H1 (cell line): Measurements from ENCODE around the gene TLK1. TPM values are rescaled to one million over a fixed set of nuclear protein-coding genes. Genes with fewer than 3 reads are reported as not detected.

Experiments
- HDAC2 ChIP-seq, 2 experiments: fragments of 300-600 bp in 1 of 2; sonication (generic) in 1 of 2; IDR thresholded peaks; 2 replicates each; pipeline ENCODE4 v1.6.1; 2011 to 2012; ENCODE audit warnings: low read depth in 2 of 2, low read length in 2 of 2, mild to moderate bottlenecking in 2 of 2, moderate library complexity in 2 of 2, borderline replicate concordance in 1 of 2, inconsistent platforms in 1 of 2
- RFX5 ChIP-seq: IDR thresholded peaks from 2 replicates; pipeline ENCODE4 v1.6.1; 2011; ENCODE audit warnings: low read depth, low read length, improper control_type of control experiment, borderline replicate concordance
- polyA plus RNA-seq, 7 experiments: library from polyadenylated mRNA; depleted of rRNA in 3 of 7; stranded (reverse) in 5 of 7; unstranded in 2 of 7; fragments of >200 nt in 5 of 7; fragments of 200-250 nt in 2 of 7; gene quantifications; 1 replicate in 5 of 7; 2 replicates in 1 of 7; 4 replicates in 1 of 7; pipeline versions ENCODE4 v1.2.1 to v1.2.3, GENCODE V29; 2011 to 2013; ENCODE audit warnings: missing spikeins in 2 of 7, mixed read lengths in 2 of 7
- total RNA-seq: library from RNA; stranded (reverse); fragmentation: NEBNext Ultra II Directional; extraction: Animal tissue kit (Norgen Biotek cat#: 25700); gene quantifications from 2 replicates; pipeline ENCODE4 v1.2.1, GENCODE V29; 2021
- TF ChIP-seq, protein P1 (sequence below): fragments of 300-600 bp; sonication (generic); IDR thresholded peaks from 2 replicates; pipeline ENCODE4 v1.7.1; 2012; ENCODE audit warnings: low read length, moderate library complexity, mild to moderate bottlenecking, inconsistent platforms; ENCODE audit not compliant: insufficient replicate concordance

Gene TLK1
- total and polyA plus RNA-seq, 2 of the 8 experiments (the other 6 are each of a cell fraction or from before 2014, with no cell fraction given), result 11.2 to 102 TPM

DNA sequence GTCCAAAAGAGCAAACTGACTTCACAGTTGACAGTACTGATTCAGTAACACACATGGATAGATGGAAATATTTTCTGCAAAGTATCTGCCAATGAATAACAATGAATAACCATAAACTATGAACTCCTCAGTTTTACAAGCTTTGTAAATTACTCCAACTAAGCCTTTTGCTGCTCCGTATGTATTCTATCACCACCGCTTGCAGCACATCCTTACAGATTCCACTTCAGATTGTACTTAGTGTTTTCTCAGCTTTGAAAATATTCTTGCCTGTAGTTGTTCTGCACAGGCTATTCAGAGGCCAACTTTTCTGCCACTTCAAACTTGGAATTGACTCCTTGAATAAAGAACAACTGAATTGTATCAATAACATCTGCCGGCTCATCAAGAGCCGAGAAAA is 36.2 kb downstream of the TLK1 start (continued):
- TF ChIP-seq, protein P1, sequence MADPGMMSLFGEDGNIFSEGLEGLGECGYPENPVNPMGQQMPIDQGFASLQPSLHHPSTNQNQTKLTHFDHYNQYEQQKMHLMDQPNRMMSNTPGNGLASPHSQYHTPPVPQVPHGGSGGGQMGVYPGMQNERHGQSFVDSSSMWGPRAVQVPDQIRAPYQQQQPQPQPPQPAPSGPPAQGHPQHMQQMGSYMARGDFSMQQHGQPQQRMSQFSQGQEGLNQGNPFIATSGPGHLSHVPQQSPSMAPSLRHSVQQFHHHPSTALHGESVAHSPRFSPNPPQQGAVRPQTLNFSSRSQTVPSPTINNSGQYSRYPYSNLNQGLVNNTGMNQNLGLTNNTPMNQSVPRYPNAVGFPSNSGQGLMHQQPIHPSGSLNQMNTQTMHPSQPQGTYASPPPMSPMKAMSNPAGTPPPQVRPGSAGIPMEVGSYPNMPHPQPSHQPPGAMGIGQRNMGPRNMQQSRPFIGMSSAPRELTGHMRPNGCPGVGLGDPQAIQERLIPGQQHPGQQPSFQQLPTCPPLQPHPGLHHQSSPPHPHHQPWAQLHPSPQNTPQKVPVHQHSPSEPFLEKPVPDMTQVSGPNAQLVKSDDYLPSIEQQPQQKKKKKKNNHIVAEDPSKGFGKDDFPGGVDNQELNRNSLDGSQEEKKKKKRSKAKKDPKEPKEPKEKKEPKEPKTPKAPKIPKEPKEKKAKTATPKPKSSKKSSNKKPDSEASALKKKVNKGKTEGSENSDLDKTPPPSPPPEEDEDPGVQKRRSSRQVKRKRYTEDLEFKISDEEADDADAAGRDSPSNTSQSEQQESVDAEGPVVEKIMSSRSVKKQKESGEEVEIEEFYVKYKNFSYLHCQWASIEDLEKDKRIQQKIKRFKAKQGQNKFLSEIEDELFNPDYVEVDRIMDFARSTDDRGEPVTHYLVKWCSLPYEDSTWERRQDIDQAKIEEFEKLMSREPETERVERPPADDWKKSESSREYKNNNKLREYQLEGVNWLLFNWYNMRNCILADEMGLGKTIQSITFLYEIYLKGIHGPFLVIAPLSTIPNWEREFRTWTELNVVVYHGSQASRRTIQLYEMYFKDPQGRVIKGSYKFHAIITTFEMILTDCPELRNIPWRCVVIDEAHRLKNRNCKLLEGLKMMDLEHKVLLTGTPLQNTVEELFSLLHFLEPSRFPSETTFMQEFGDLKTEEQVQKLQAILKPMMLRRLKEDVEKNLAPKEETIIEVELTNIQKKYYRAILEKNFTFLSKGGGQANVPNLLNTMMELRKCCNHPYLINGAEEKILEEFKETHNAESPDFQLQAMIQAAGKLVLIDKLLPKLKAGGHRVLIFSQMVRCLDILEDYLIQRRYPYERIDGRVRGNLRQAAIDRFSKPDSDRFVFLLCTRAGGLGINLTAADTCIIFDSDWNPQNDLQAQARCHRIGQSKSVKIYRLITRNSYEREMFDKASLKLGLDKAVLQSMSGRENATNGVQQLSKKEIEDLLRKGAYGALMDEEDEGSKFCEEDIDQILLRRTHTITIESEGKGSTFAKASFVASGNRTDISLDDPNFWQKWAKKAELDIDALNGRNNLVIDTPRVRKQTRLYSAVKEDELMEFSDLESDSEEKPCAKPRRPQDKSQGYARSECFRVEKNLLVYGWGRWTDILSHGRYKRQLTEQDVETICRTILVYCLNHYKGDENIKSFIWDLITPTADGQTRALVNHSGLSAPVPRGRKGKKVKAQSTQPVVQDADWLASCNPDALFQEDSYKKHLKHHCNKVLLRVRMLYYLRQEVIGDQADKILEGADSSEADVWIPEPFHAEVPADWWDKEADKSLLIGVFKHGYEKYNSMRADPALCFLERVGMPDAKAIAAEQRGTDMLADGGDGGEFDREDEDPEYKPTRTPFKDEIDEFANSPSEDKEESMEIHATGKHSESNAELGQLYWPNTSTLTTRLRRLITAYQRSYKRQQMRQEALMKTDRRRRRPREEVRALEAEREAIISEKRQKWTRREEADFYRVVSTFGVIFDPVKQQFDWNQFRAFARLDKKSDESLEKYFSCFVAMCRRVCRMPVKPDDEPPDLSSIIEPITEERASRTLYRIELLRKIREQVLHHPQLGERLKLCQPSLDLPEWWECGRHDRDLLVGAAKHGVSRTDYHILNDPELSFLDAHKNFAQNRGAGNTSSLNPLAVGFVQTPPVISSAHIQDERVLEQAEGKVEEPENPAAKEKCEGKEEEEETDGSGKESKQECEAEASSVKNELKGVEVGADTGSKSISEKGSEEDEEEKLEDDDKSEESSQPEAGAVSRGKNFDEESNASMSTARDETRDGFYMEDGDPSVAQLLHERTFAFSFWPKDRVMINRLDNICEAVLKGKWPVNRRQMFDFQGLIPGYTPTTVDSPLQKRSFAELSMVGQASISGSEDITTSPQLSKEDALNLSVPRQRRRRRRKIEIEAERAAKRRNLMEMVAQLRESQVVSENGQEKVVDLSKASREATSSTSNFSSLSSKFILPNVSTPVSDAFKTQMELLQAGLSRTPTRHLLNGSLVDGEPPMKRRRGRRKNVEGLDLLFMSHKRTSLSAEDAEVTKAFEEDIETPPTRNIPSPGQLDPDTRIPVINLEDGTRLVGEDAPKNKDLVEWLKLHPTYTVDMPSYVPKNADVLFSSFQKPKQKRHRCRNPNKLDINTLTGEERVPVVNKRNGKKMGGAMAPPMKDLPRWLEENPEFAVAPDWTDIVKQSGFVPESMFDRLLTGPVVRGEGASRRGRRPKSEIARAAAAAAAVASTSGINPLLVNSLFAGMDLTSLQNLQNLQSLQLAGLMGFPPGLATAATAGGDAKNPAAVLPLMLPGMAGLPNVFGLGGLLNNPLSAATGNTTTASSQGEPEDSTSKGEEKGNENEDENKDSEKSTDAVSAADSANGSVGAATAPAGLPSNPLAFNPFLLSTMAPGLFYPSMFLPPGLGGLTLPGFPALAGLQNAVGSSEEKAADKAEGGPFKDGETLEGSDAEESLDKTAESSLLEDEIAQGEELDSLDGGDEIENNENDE, result no peak
- TF ChIP-seq HDAC2 (IDR thresholded peaks at IDR 0.05; ENCODE audit: borderline replicate concordance in 1 of 2, low read depth in 2 of 2, low read length in 2 of 2) (no peak), RFX5 (no peak)
